ENCODE data around the gene HAUS8. TPM values are rescaled to one million over a fixed set of nuclear protein-coding genes. Genes with fewer than 3 reads are reported as not detected.

Gene HAUS8
- total and polyA plus RNA-seq, 7 experiments from 2014 or later = 9.4 to 31.5 (median 19.0) TPM

DNA sequence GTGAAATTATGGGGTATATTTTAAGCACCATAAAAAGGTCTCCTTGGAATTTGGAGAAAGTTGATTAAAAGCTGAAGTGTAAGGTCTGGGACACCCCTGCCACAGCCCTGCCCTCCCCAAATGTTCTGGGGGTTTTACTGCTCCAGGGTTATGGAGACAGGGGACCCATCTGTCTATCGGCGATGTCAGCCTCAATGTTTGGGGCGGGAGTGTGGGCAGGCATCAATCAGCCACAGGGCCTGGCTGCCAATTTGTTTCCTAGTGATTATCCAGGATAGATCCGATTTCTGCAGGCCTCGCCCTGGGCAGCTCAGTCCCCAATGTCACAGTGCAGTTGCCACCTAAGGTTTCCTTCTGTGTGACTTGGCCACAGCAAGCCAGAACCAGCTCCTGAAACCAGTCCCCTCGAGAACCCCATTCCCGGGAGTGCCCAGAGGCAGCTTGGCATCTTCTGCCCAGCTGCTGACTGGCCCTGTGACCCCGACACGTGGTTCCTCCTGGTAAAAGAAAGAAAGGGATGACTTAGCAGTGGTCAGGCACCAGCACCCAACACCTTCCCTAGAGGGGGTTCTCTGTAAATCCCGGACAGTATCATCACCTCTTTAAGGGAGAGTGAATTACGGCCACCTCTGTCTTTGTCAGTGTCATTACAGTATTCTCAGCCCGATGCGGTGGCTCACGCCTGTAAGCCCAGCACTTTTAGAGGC, 41.9 kb upstream of the HAUS8 start:
- CTCF ChIA-PET = no interaction called here
- H3K36me3 Mint-ChIP-seq = peaks cover 0 to 33% (median 14%) of the 10 kb centered on the region in 5 donors
- DNase-seq (no peak), ATAC-seq (no peak)
- Histone ChIP-seq H3K9me3 (ENCODE audit: control insufficient read depth in 2 of 3, low read length in 3 of 3) (no peaks in the 10 kb centered on the region), H3K36me3 (ENCODE audit: control insufficient read depth in 2 of 3, insufficient read depth in 3 of 3, low read length in 3 of 3) (peaks cover 0 to 38% (median 0%) of the 10 kb centered on the region in 3 experiments), H3K27ac (ENCODE audit: low read depth, low read length) (no peak overlapping the region), H3K27me3 (ENCODE audit: control insufficient read depth in 2 of 2, insufficient read depth in 2 of 2, low read length in 2 of 2) (no peaks in the 10 kb centered on the region), H3K4me3 (ENCODE audit: low read length) (no peak overlapping the region), H3K4me1 (ENCODE audit: control insufficient read depth in 2 of 2, insufficient read depth in 2 of 2, low read length in 2 of 2) (no peaks in the 10 kb centered on the region)
- peak overlapping the region in 6 of 9 donors; percentile 25 to 79 (median 66) for H3K27ac Mint-ChIP-seq
- no peak overlapping the region for H3K4me3 Mint-ChIP-seq
- H3K4me1 Mint-ChIP-seq = peaks cover 12 to 32% (median 22%) of the 10 kb centered on the region in 7 donors
- H3K9me3 Mint-ChIP-seq = no peaks in the 10 kb centered on the region
- intact Hi-C loops (cut with micrococcal nuclease) = no loop called here
- no peaks in the 10 kb centered on the region for H3K27me3 Mint-ChIP-seq
- POLR2A ChIA-PET = interaction anchor here (2.0 kb wide), 1 partner anchor 9 kb away, joined by 12 read pairs; no protein-coding TSS in a partner anchor

DNA sequence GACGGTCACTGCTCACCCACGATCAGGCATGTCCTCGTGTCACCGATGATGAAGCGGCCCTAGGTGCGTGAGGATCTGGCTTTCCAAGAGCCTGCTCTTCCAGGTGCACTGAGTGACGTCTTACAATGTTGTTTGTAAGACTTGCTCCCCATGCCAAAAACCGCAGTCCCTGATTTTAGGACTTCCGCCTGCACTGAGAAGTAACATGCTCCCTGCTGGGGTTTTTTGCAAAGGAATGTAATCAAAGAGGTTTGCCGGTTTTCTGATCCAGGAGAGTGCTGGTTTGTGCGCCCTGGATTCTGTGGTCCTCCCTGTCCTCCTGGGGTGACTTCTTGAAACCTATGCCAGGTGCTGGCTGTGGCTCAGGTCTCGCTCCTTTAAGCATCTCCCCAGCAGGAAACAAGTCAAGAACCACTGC, 39.2 kb upstream of the HAUS8 start:
- H3K4me3 ChIP-seq (ENCODE audit: low read length) = no peak overlapping the region
- H3K36me3 ChIP-seq (ENCODE audit: control insufficient read depth in 2 of 3, insufficient read depth in 3 of 3, low read length in 3 of 3) = peaks cover 0 to 50% (median 5%) of the 10 kb centered on the region in 3 experiments
- no peaks in the 10 kb centered on the region for H3K27me3 Mint-ChIP-seq
- H3K4me1 Mint-ChIP-seq = peaks cover 22 to 37% (median 28%) of the 10 kb centered on the region in 7 donors
- intact Hi-C loops (cut with micrococcal nuclease) = no loop called here
- DNase-seq = no peak
- H3K27ac ChIP-seq (ENCODE audit: low read depth, low read length) = no peak overlapping the region
- no peak for ATAC-seq
- H3K27me3 ChIP-seq (ENCODE audit: control insufficient read depth in 2 of 2, insufficient read depth in 2 of 2, low read length in 2 of 2) = no peaks in the 10 kb centered on the region
- ChIA-PET CTCF (no interaction called here), POLR2A (no interaction called here)
- H3K4me1 ChIP-seq (ENCODE audit: control insufficient read depth in 2 of 2, insufficient read depth in 2 of 2, low read length in 2 of 2) = peaks cover 0 to 7% of the 10 kb centered on the region in 2 donors
- peak overlapping the region in 3 of 9 donors; percentile 23 to 63 (median 51) for H3K27ac Mint-ChIP-seq
- no peaks in the 10 kb centered on the region for H3K9me3 Mint-ChIP-seq
- no peaks in the 10 kb centered on the region for H3K9me3 ChIP-seq (ENCODE audit: control insufficient read depth in 2 of 3, low read length in 3 of 3)
- H3K36me3 Mint-ChIP-seq = peaks cover 0 to 42% (median 10%) of the 10 kb centered on the region in 5 donors
- H3K4me3 Mint-ChIP-seq = no peak overlapping the region

DNA sequence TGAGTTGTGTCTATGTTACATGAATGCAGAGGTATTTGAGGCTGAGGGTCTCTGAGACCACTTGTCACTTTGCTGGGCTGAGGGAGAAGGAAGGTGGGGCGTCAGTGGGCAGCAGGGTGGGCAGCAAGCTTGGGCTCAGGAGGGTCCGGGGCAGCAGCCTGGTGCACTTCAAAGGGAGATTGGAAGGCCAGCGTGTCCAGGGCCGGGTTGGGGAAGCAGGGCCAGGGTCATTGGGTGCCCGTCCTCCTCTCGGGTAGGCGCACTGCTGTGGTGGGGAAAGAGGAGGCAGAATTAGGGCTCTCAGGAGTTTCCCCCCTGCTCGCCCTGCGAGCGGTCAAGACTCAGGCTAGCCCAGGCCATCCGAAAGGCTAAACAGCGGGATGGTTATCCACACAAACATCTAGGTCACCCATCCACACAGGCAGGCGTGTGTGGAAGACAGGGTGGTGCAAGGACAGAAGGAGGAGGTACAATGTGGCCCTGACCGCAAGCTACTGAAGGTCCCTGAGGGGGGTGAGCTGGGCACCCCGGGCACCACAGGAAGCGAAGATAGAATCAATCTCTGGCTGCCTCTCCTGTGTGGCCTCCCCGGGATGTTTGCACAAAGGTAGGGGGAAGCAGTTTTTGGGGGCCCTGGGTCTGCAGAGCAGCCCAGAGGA, 38.0 kb upstream of the HAUS8 start:
- peaks cover 0 to 42% (median 5%) of the 10 kb centered on the region in 3 experiments for H3K36me3 ChIP-seq (ENCODE audit: control insufficient read depth in 2 of 3, insufficient read depth in 3 of 3, low read length in 3 of 3)
- Mint-ChIP-seq H3K27me3 (no peaks in the 10 kb centered on the region), H3K9me3 (no peaks in the 10 kb centered on the region), H3K27ac (peak overlapping the region in 5 of 9 donors; percentile 2 to 82 (median 52)), H3K36me3 (peaks cover 0 to 37% (median 10%) of the 10 kb centered on the region in 5 donors), H3K4me3 (no peak overlapping the region), H3K4me1 (peaks cover 25 to 40% (median 31%) of the 10 kb centered on the region in 7 donors)
- no peak overlapping the region for H3K27ac ChIP-seq (ENCODE audit: low read depth, low read length)
- no peak for DNase-seq
- intact Hi-C loops (cut with micrococcal nuclease) = no loop called here
- peaks cover 0 to 8% of the 10 kb centered on the region in 2 donors for H3K4me1 ChIP-seq (ENCODE audit: control insufficient read depth in 2 of 2, insufficient read depth in 2 of 2, low read length in 2 of 2)
- CTCF ChIA-PET = no interaction called here
- H3K4me3 ChIP-seq (ENCODE audit: low read length) = no peak overlapping the region
- POLR2A ChIA-PET = no interaction called here
- peak; percentile 28 for ATAC-seq
- H3K9me3 ChIP-seq (ENCODE audit: control insufficient read depth in 2 of 3, low read length in 3 of 3) = no peaks in the 10 kb centered on the region
- no peaks in the 10 kb centered on the region for H3K27me3 ChIP-seq (ENCODE audit: control insufficient read depth in 2 of 2, insufficient read depth in 2 of 2, low read length in 2 of 2)

DNA sequence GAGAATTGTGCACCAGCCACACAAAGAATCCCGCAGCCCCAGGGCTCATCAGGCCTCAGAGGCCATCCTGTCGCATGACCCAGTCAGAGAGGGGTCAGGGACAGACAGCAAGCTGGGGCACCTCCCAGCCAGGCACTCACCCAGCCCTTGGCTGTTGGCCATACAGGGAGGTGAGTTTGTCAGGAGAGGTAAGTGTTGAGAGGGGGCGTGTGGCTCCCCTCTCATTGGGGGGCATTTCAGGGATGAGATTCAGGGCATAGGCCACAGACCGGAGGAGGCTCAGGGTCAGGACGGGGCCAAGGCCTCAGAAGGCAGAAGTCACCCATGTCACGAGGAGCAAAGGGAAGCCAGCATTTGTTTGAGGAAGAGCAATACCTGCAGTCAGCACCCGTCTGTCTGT, 37.4 kb upstream of the HAUS8 start:
- POLR2A ChIA-PET = no interaction called here
- Histone ChIP-seq H3K27ac (ENCODE audit: low read depth, low read length) (no peak overlapping the region), H3K4me1 (ENCODE audit: control insufficient read depth in 2 of 2, insufficient read depth in 2 of 2, low read length in 2 of 2) (peaks cover 0 to 8% of the 10 kb centered on the region in 2 donors), H3K4me3 (ENCODE audit: low read length) (no peak overlapping the region), H3K27me3 (ENCODE audit: control insufficient read depth in 2 of 2, insufficient read depth in 2 of 2, low read length in 2 of 2) (no peaks in the 10 kb centered on the region), H3K36me3 (ENCODE audit: control insufficient read depth in 2 of 3, insufficient read depth in 3 of 3, low read length in 3 of 3) (peaks cover 0 to 47% (median 5%) of the 10 kb centered on the region in 3 experiments), H3K9me3 (ENCODE audit: control insufficient read depth in 2 of 3, low read length in 3 of 3) (no peaks in the 10 kb centered on the region)
- Mint-ChIP-seq H3K4me3 (no peak overlapping the region), H3K27ac (peak overlapping the region in 4 of 9 donors; percentile 2 to 67 (median 38)), H3K36me3 (peaks cover 0 to 37% (median 10%) of the 10 kb centered on the region in 5 donors), H3K27me3 (no peaks in the 10 kb centered on the region), H3K4me1 (peaks cover 25 to 41% (median 35%) of the 10 kb centered on the region in 7 donors), H3K9me3 (no peaks in the 10 kb centered on the region)
- DNase-seq (no peak), ATAC-seq (peak; percentile 26)
- CTCF ChIA-PET = no interaction called here
- intact Hi-C loops (cut with micrococcal nuclease) = no loop called here

DNA sequence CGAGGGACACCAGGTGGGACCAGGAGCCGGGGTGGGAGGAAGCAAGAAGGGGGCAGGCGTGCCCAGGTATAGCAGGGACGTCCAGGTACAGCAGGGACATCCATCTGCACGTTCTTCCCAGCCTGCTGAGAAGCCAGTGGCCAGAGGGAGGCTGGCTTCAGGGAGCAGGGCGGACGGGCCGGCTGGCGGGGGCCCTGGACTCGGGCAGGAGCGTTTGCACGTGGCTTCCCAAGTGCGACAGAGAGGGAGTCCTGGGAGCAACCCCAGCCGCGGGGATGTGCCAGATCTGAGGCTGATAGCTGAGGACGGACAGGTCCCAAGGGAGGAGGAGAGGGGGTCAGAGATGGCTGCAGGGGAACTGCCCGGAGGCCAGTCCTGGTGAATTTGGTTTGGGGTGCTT, 37.0 kb upstream of the HAUS8 start:
- intact Hi-C loops (cut with micrococcal nuclease) = no loop called here
- H3K36me3 ChIP-seq (ENCODE audit: control insufficient read depth in 2 of 3, insufficient read depth in 3 of 3, low read length in 3 of 3) = peaks cover 1 to 51% (median 5%) of the 10 kb centered on the region in 3 experiments
- ChIA-PET POLR2A (no interaction called here), CTCF (no interaction called here)
- Mint-ChIP-seq H3K27ac (peak overlapping the region in 2 of 9 donors; percentile 56 to 64), H3K9me3 (no peaks in the 10 kb centered on the region), H3K27me3 (no peaks in the 10 kb centered on the region), H3K36me3 (peaks cover 0 to 37% (median 10%) of the 10 kb centered on the region in 5 donors), H3K4me1 (peaks cover 25 to 44% (median 35%) of the 10 kb centered on the region in 7 donors), H3K4me3 (no peak overlapping the region)
- no peaks in the 10 kb centered on the region for H3K9me3 ChIP-seq (ENCODE audit: control insufficient read depth in 2 of 3, low read length in 3 of 3)
- no peak overlapping the region for H3K4me3 ChIP-seq (ENCODE audit: low read length)
- H3K27me3 ChIP-seq (ENCODE audit: control insufficient read depth in 2 of 2, insufficient read depth in 2 of 2, low read length in 2 of 2) = no peaks in the 10 kb centered on the region
- H3K4me1 ChIP-seq (ENCODE audit: control insufficient read depth in 2 of 2, insufficient read depth in 2 of 2, low read length in 2 of 2) = peaks cover 0 to 8% of the 10 kb centered on the region in 2 donors
- H3K27ac ChIP-seq (ENCODE audit: low read depth, low read length) = no peak overlapping the region
- DNase-seq (no peak), ATAC-seq (no peak)

DNA sequence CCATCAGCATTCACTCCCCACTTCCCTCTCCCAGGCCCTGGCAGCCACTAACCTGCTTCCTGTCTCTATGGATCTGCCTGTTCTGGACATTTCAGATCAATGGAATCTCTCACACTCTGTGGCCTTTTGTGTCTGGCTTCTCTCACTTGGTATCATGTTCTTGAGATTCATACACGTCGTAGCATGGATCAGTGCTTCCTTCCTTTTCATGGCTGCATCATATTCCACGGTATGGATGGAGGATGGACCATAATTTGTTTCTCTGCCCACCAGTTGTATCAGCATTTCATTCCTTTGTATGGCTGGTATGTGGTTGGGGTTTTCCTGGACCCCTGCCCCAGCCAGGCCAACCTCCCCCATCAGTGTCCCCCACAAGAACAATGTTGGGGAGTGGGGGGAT, 36.5 kb upstream of the HAUS8 start:
- no peaks in the 10 kb centered on the region for H3K27me3 ChIP-seq (ENCODE audit: control insufficient read depth in 2 of 2, insufficient read depth in 2 of 2, low read length in 2 of 2)
- H3K27ac ChIP-seq (ENCODE audit: low read depth, low read length) = no peak overlapping the region
- peaks cover 0 to 8% of the 10 kb centered on the region in 2 donors for H3K4me1 ChIP-seq (ENCODE audit: control insufficient read depth in 2 of 2, insufficient read depth in 2 of 2, low read length in 2 of 2)
- peaks cover 3 to 56% (median 5%) of the 10 kb centered on the region in 3 experiments for H3K36me3 ChIP-seq (ENCODE audit: control insufficient read depth in 2 of 3, insufficient read depth in 3 of 3, low read length in 3 of 3)
- H3K27me3 Mint-ChIP-seq = no peaks in the 10 kb centered on the region
- DNase-seq (no peak), ATAC-seq (no peak)
- H3K36me3 Mint-ChIP-seq = peaks cover 0 to 37% (median 10%) of the 10 kb centered on the region in 5 donors
- POLR2A ChIA-PET = interaction anchor here (0.8 to 2.2 kb wide), 2 partner anchors 10 to 14 kb away, joined by 3 to 11 read pairs; no protein-coding TSS in a partner anchor
- CTCF ChIA-PET = no interaction called here
- intact Hi-C loops (cut with micrococcal nuclease) = no loop called here
- H3K4me3 Mint-ChIP-seq = peak overlapping the region in 2 of 10 donors; percentile 6 to 42
- peak overlapping the region in 6 of 9 donors; percentile 3 to 89 (median 60) for H3K27ac Mint-ChIP-seq
- no peaks in the 10 kb centered on the region for H3K9me3 ChIP-seq (ENCODE audit: control insufficient read depth in 2 of 3, low read length in 3 of 3)
- no peaks in the 10 kb centered on the region for H3K9me3 Mint-ChIP-seq
- peaks cover 25 to 41% (median 35%) of the 10 kb centered on the region in 7 donors for H3K4me1 Mint-ChIP-seq
- H3K4me3 ChIP-seq (ENCODE audit: low read length) = no peak overlapping the region
